KOPT-K1 (cell line): ENCODE data around the gene HOPX.
"Not testable (repeated sequence)": the region's sequence is repeated elsewhere in the genome, so short reads cannot be mapped to it uniquely, and the experiment has no call there.

Source experiments
- H3K27ac ChIP-seq: fragments of 200-600 bp; sonication (generic); 2 replicates; pipeline ENCODE4 v1.5.1; 2016; ENCODE audit warnings: antibody characterized with exemption, mild to moderate bottlenecking, low read depth, low read length; ENCODE audit not compliant: poor library complexity, severe bottlenecking
- H3K36me3 ChIP-seq: fragments of 200-600 bp; sonication (generic); 2 replicates; pipeline ENCODE4 v1.5.1; 2017; ENCODE audit warnings: antibody characterized with exemption, mild to moderate bottlenecking, low read length, moderate library complexity; ENCODE audit not compliant: insufficient read depth
- H3K9me3 ChIP-seq: fragments of 200-600 bp; sonication (generic); 2 replicates; pipeline ENCODE4 v1.5.1; 2017; ENCODE audit warnings: antibody characterized with exemption, low read length, mild to moderate bottlenecking; ENCODE audit not compliant: insufficient read depth, poor library complexity, severe bottlenecking

Gene HOPX

DNA sequence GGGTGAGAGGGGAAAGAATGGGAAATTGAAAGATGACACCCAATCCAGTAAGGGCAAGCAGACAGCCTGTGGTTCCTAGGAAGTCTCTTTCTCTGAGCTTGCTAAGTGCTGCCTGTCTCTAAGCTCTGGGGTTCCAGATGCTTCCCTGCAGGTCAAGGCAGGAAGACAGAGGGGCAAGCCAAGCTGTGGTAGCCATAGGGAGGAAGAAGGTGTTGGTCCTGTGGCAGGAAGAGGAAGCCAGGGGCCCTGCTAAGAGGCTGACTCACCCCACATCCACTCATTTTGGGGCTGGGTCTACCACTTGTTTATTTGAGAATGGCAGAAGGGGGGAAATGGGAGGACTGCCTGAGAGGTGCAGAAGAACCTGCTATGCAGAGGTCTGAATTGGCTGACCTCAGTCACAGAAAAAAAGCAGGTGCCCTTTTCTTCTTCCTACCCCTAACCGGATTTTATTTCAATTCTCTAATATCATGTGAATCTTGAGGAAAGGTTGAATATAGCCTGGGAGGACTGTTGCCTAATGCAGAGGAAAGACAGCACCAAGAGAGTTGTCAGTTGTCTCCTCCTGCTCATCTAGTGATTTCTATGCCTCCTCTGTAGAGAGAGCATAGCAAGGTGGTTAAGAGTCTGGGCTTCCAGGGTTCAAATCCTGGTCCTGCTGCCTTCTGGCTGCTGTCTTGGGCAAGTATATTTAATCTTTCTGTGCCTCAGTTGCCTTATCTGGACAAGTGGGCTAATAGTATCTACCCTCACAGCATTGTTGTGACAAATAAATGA, 27.4 kb downstream of the HOPX start:
- H3K27ac ChIP-seq = peak overlapping the region; percentile 29
- no peaks in the 10 kb centered on the region for H3K36me3 ChIP-seq
- H3K9me3 ChIP-seq = peaks cover 13% of the 10 kb centered on the region

DNA sequence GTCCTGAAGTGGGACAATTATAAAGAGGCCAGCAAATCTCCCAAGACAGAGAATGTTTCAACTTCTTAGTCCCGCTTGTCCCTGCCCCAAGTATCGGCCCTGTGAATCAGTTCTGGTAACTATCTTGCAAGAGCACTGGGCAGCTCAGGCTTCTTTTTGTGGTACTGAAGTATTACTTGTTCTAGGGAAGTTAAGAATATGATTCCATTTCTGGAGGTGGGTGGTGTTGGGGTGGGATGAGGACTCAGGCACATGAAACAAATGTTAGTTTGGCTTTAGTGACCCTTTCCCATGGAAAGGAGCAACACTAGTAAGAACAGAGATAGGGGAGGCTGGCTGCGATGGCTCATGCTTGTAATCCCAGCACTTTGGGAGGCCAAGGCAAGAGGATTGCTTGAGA, 28.9 kb downstream of the HOPX start:
- Histone ChIP-seq H3K9me3 (peaks cover 13% of the 10 kb centered on the region), H3K27ac (no peak overlapping the region), H3K36me3 (no peaks in the 10 kb centered on the region)

GRCh38 chr4:56651056-56651350, 30.1 kb downstream of the HOPX start:
- Histone ChIP-seq H3K27ac (no peak overlapping the region), H3K9me3 (peaks cover 17% of the 10 kb centered on the region), H3K36me3 (no peaks in the 10 kb centered on the region)

DNA sequence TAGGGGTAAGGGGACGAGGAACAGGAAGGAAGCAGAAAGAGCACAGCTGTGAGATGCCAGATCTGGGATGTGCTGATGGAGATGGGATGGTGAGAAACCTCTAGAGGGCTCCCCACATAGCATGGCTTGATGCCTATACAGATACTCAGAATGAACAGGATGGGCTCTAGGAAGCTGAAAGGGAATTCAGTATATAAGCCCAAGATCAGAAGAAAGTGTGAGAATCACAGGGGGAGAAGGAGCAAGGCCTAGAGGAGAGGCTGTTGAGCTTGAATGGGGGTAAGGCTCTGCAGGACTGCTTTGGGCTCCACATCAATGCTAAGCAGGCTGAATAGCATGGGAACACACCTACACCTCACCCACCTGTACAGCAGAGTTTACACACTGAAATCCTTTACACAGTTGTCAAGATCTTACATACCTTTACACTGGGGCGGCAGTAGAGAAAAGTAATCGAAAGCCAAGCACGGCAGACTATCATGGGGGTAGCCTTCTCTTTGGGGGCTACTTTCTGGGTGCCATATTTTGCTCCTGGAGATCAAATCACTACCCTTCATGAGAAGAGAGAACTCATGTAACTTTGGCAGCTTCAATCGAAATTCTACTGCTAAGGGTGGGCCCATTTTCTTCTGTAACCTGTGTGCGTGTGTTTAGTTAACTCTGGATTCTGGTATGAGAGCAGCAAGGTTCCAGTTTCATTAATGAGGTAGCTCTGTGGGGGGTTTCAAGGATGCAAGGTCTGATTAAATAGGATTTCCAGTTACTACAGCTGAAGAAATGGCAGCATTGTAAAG, 30.6 kb downstream of the HOPX start:
- no peaks in the 10 kb centered on the region for H3K36me3 ChIP-seq
- peaks cover 13% of the 10 kb centered on the region for H3K9me3 ChIP-seq
- no peak overlapping the region for H3K27ac ChIP-seq

DNA sequence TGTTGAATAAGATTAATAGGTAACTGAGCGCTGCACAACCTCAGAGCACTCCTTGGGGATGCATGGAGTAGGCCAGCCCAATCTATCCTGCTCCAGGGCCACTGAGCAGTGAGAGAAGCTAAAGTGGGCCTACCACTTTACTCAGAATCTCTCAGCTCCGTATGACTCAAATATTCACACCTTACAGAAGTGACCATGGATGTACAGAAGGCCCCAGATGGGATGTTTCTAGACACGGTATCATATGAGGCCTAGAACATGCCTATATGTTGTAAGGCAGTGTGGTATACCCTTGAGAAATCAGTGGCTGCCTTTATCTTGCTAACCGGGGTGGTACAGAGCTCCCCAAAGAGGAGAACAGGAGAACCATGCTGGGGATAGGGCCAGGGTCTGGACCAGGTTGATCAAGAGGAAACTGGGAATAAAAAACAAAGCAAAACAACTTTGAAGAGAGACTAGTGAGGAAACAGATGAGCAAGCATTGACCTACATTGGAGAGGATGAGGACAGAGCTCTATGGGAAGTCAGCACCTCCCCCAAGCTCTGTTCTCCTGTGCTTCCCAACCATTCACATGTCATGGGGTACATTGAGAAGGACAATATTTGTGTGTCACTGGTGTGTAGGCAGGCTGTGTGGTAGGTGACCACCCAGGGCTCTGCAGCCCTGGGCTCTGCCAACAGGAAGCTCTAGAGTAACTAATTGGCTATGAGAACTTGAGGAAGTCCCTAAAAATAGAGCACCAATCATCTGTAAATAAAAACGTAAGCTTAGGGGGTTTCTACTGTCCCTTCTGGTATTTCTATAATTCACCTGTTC, 31.4 kb downstream of the HOPX start:
- no peak overlapping the region for H3K27ac ChIP-seq
- H3K9me3 ChIP-seq = peaks cover 10% of the 10 kb centered on the region
- no peaks in the 10 kb centered on the region for H3K36me3 ChIP-seq

- Histone ChIP-seq H3K27ac (no peak overlapping the region), H3K9me3 (peaks cover 10% of the 10 kb centered on the region), H3K36me3 (no peaks in the 10 kb centered on the region)
Measured at GRCh38 chr4:56648824-56649151, 32.3 kb downstream of the HOPX start.

DNA sequence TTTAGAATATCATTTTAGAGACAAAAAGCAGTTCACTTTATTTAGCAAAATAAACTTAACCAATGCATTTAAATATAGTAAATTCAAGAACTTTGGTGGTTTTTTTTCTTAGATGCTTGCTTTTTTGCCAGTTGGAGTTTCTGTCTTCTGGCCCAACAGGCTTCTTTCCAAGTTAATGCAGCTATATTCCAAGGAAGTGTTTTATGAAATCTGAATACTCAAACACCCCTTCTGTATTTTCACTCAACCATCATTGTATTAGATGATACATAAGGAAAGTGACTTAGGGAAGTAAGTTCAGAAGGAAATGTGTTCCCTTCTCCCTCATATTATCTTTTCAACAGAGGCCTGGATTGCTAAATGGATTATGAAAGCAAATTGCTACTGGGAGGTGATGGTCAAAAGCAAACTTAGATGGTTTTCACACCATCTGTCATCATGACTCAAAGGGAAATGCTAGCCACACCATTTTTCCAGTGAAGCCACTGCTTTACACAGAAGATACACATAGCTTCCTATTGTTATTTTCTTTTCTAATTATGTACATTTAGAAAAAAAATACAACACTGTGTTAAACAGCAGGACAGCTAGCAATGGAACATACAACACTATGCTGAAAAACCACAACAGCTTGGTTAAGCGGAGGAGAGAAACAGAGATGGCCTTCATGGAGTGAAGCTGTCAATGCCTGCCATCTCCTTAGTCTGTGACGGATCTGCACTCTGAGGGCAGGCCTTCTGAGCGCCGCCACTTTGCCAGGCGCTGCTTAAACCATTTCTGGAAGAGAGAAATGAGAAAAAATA, 32.9 kb downstream of the HOPX start:
- no peak overlapping the region for H3K27ac ChIP-seq
- H3K9me3 ChIP-seq = peaks cover 10% of the 10 kb centered on the region
- H3K36me3 ChIP-seq = no peaks in the 10 kb centered on the region

- H3K9me3 ChIP-seq = peaks cover 10% of the 10 kb centered on the region
- no peaks in the 10 kb centered on the region for H3K36me3 ChIP-seq
- H3K27ac ChIP-seq = no peak overlapping the region
Measured at GRCh38 chr4:56646341-56646740, 34.8 kb downstream of the HOPX start.

GRCh38 chr4:56643596-56643995, 37.5 kb downstream of the HOPX start:
- no peaks in the 10 kb centered on the region for H3K36me3 ChIP-seq
- no peak overlapping the region for H3K27ac ChIP-seq
- peaks cover 10% of the 10 kb centered on the region for H3K9me3 ChIP-seq

- H3K9me3 ChIP-seq = peaks cover 8% of the 10 kb centered on the region
- H3K27ac ChIP-seq = no peak overlapping the region
- no peaks in the 10 kb centered on the region for H3K36me3 ChIP-seq
Measured at GRCh38 chr4:56641494-56642051, 39.5 kb downstream of the HOPX start.

DNA sequence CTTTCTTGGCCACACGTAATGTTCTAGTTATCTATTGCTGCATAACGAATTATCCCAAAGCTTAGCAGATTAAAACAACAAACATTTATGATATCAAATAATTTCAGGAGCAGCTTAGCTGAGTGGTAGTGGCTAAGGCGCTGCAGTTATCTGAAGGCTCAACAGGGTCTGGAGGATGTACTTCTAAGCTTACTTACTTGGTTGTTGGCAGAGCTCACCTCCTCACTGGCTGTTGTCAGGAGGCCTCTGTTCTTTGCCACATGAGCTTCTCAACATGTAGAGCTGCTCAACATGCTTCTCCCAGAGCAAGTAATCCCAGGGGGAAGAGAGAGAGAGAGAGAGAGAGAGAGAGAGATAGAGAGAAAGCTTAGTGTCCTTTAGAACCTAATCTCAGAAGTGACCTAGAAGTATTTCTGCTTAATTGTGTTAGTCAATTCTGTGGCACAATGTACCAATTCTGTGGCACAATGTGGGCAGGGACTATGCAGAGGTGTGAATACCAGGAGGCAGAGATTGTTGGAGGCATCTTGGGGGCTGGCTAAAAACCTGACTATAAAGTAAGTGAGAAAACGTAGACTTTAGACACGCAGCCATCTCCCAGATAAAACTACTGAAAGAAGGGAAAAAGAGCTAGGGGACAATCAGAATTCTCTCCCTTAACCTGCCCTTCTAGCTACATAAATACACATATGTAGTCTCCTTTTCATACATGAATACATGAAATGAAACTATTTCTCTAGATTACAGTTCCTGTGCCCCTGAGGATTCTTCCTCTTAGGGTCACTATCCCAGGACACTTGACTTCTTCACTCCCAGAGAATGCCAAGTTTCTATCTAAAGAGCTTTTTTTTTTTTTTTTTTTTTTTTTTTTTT, 40.2 kb downstream of the HOPX start:
- no peaks in the 10 kb centered on the region for H3K36me3 ChIP-seq
- H3K9me3 ChIP-seq = peaks cover under 1% of the 10 kb centered on the region
- no peak overlapping the region for H3K27ac ChIP-seq

DNA sequence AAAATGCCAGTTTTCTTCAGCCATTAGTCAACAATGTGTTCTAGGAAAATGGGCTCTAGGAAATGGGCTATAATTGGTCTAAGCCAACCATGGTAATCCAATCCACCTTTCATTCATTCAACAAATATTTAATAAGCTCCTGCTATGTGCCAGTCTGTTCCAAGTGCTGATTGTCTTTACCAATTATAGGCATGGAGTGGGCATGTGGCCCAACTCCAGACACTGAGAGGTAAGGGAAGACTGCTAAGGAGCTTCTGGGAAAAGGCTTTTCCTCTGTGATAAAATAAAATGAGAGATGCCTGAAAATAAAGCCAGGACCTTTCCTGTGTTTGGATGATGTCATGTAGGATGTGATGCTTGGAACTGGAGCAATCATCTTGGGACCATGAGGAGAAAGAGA, 43.3 kb downstream of the HOPX start:
- no peak overlapping the region for H3K27ac ChIP-seq
- H3K36me3 ChIP-seq = no peaks in the 10 kb centered on the region
- H3K9me3 ChIP-seq = no peaks in the 10 kb centered on the region

- H3K36me3 ChIP-seq = no peaks in the 10 kb centered on the region
- H3K9me3 ChIP-seq = no peaks in the 10 kb centered on the region
- H3K27ac ChIP-seq = no peak overlapping the region
Measured at GRCh38 chr4:56637154-56637553, 43.9 kb downstream of the HOPX start.

- H3K9me3 ChIP-seq, H3K36me3 ChIP-seq, H3K27ac ChIP-seq: not testable (repeated sequence)
Measured at GRCh38 chr4:56634954-56635353, 46.1 kb downstream of the HOPX start.
